Hematopoietic multipotent progenitor cell treated with erythropoietin and hydrocortisone succinate and interleukin-3 and kit ligand, for 6 days (in vitro differentiated cells): Measurements from ENCODE around the gene CDK9.
"Not testable (repeated sequence)": the region's sequence is repeated elsewhere in the genome, so short reads cannot be mapped to it uniquely, and the experiment has no call there.

Source experiments
- DNase-seq: peaks from one replicate; pipeline ENCODE4 v3.0.0-alpha.2; 2015

CDK9 gene

GRCh38 chr9:127829205-127829906, 43.5 kb downstream of the CDK9 start:
- DNase-seq, result no peak

GRCh38 chr9:127832248-127832647, 46.4 kb downstream of the CDK9 start:
- no peak for DNase-seq

GRCh38 chr9:127833555-127833954, 47.7 kb downstream of the CDK9 start:
- no peak for DNase-seq

GRCh38 chr9:127835991-127836516, 50.2 kb downstream of the CDK9 start:
- no peak for DNase-seq

- not testable (repeated sequence) for DNase-seq
These were observed 50.7 kb downstream of the CDK9 start for GRCh38 chr9:127836561-127836960.

GRCh38 chr9:127837346-127837745, 51.5 kb downstream of the CDK9 start:
- no peak for DNase-seq

- no peak for DNase-seq
These were observed 52.7 kb downstream of the CDK9 start for GRCh38 chr9:127838375-127839078.
